SU-DHL-6 (cell line): Measurements from ENCODE around the gene OBI1.
"Not testable (repeated sequence)": the region's sequence is repeated elsewhere in the genome, so short reads cannot be mapped to it uniquely, and the experiment has no call there.

Source experiments
- H2AFZ ChIP-seq: fragments of 200-600 bp; sonication (generic); 2 replicates; pipeline ENCODE4 v1.6.1; 2014; ENCODE audit warnings: low read depth, mild to moderate bottlenecking, moderate library complexity, mixed read lengths, antibody characterized with exemption, low read length; ENCODE audit not compliant: severe bottlenecking
- H3F3A ChIP-seq: fragments of 200-600 bp; shearing (Covaris generic); 2 replicates; pipeline ENCODE4 v1.6.0; 2016; ENCODE audit warnings: antibody characterized with exemption, mild to moderate bottlenecking; ENCODE audit not compliant: insufficient read depth
- H3K27ac ChIP-seq: fragments of 200-600 bp; sonication (generic); 2 replicates; pipeline ENCODE4 v1.5.1; 2016; ENCODE audit warnings: low read depth, mild to moderate bottlenecking, low read length, moderate library complexity, mixed read lengths
- H3K27me3 ChIP-seq: fragments of 200-600 bp; sonication (generic), shearing (Covaris generic); 2 replicates; pipeline ENCODE4 v1.6.0; 2014; ENCODE audit warnings: mild to moderate bottlenecking, low read length
- H3K36me3 ChIP-seq: fragments of 200-600 bp; sonication (generic); 2 replicates; pipeline ENCODE4 v1.6.1; 2014; ENCODE audit warnings: mild to moderate bottlenecking, low read length, mixed read lengths
- H3K4me2 ChIP-seq: fragments of 300-600, 200-600 bp; shearing (Covaris generic), sonication (generic); 2 replicates; pipeline ENCODE4 v1.6.0; 2014; ENCODE audit warnings: low read length, low read depth, mild to moderate bottlenecking; ENCODE audit not compliant: poor library complexity, severe bottlenecking
- H3K4me3 ChIP-seq: fragments of 200-600 bp; sonication (generic); 2 replicates; pipeline ENCODE4 v1.5.1; 2014; ENCODE audit warnings: antibody characterized with exemption, low read length, mild to moderate bottlenecking, mixed read lengths; ENCODE audit not compliant: insufficient read depth, poor library complexity, severe bottlenecking
- H3K79me2 ChIP-seq: fragments of 200-600 bp; sonication (generic); 2 replicates; pipeline ENCODE4 v1.6.1; 2014; ENCODE audit warnings: mild to moderate bottlenecking, low read length, moderate library complexity; ENCODE audit not compliant: insufficient read depth
- H3K9ac ChIP-seq: fragments of 200-600 bp; sonication (generic); 2 replicates; pipeline ENCODE4 v1.7.0; 2014; ENCODE audit warnings: mild to moderate bottlenecking, low read length
- H3K9me2 ChIP-seq: fragments of 200-600 bp; sonication (generic); replicated peaks from 2 replicates; pipeline ENCODE4 v1.6.1; 2014; ENCODE audit warnings: low read length; ENCODE audit not compliant: insufficient read depth
- H3K9me3 ChIP-seq: fragments of 200-600 bp; sonication (generic); 2 replicates; pipeline ENCODE4 v1.6.1; 2014; ENCODE audit warnings: low read length, mixed read lengths; ENCODE audit not compliant: insufficient read depth
- H4K20me1 ChIP-seq: fragments of 200-600 bp; sonication (generic); 2 replicates; pipeline ENCODE4 v1.6.1; 2014; ENCODE audit warnings: low read depth, mild to moderate bottlenecking, antibody characterized with exemption, low read length, moderate library complexity, mixed read lengths
- EZH2phosphoT487 ChIP-seq: fragments of 200-600 bp; sonication (generic), shearing (Covaris generic); conservative IDR thresholded peaks from 2 replicates; pipeline ENCODE4 v1.6.1; 2018; ENCODE audit warnings: mild to moderate bottlenecking, antibody characterized with exemption, low read length, moderate library complexity, mixed read lengths
- TF ChIP-seq, protein P1 (sequence below): fragments of 200-600 bp; sonication (generic); IDR thresholded peaks from one replicate; pipeline ENCODE4 v1.5.1; 2017; ENCODE audit warnings: antibody characterized with exemption, mild to moderate bottlenecking, low read length, moderate library complexity; ENCODE audit not compliant: insufficient read depth, poor library complexity, severe bottlenecking

The OBI1 gene

DNA sequence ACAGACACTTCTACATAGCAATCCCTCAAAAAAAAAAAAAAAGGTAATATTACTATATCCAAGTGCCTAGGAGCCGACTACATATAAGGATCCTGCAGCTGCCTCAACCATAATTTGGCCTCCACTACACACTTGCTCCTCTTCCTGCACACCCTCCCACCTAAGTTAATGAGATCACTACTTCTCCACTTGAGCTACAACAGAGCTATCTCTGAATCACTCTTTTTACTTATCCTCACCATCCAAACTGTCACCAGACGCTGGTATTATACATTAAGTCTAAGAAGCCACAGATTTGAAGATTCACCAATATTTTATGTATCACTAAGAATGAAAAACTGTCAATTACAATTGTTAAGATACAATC, 8.3 kb downstream of the OBI1 start:
- no peaks in the 10 kb centered on the region for H3K9me2 ChIP-seq
- no peak overlapping the region for H3K4me3 ChIP-seq
- H3K4me2 ChIP-seq: no peak overlapping the region
- no peak overlapping the region for H3K27ac ChIP-seq
- peaks cover 100% of the 10 kb centered on the region for H3K79me2 ChIP-seq
- peaks cover 64% of the 10 kb centered on the region for H4K20me1 ChIP-seq
- H3F3A ChIP-seq: no peaks in the 10 kb centered on the region
- no peaks in the 10 kb centered on the region for H3K36me3 ChIP-seq
- no peaks in the 10 kb centered on the region for H3K27me3 ChIP-seq
- H2AFZ ChIP-seq: no peak overlapping the region
- H3K9ac ChIP-seq: no peak overlapping the region
- no peaks in the 10 kb centered on the region for H3K9me3 ChIP-seq
- no peak for TF ChIP-seq EZH2phosphoT487
- TF ChIP-seq, protein P1, sequence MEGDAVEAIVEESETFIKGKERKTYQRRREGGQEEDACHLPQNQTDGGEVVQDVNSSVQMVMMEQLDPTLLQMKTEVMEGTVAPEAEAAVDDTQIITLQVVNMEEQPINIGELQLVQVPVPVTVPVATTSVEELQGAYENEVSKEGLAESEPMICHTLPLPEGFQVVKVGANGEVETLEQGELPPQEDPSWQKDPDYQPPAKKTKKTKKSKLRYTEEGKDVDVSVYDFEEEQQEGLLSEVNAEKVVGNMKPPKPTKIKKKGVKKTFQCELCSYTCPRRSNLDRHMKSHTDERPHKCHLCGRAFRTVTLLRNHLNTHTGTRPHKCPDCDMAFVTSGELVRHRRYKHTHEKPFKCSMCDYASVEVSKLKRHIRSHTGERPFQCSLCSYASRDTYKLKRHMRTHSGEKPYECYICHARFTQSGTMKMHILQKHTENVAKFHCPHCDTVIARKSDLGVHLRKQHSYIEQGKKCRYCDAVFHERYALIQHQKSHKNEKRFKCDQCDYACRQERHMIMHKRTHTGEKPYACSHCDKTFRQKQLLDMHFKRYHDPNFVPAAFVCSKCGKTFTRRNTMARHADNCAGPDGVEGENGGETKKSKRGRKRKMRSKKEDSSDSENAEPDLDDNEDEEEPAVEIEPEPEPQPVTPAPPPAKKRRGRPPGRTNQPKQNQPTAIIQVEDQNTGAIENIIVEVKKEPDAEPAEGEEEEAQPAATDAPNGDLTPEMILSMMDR: no peak

DNA sequence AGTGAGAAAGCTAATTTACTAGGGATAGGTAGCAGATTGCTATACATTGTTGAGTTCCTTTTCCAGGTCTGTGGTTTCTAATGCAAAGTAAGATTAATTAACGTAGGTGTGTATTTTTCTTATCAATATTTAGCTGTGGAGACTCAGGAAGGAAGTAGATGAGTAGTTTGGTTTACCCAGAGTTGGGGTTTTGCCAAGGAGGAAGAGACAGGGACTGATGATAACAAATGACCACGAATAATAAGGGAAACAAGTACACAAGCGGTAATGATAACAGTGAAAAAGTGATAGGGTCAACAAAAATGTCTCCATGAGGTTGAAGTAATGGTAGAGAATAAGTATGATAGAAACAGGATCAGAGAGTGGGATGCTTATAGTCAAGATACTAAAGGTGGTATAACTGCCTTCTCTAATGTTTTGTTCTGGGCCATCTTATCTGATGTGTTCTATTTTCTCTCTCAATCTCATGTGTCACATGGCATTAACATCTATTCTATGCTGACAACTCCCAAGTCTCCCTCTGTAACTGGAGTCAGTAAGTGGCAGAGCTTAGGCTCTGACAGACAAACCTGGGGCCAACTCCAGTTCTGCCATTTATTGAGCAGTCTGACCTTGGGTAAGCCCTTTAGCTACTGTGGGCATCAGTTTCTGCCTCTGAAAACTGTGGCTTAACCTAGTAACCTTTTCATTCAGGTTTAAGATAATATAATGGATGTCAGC, 8.8 kb downstream of the OBI1 start:
- Histone ChIP-seq H3K9ac (no peak overlapping the region), H3K27ac (no peak overlapping the region), H3K4me2 (no peak overlapping the region), H3K9me3 (no peaks in the 10 kb centered on the region), H3K36me3 (no peaks in the 10 kb centered on the region), H4K20me1 (peaks cover 65% of the 10 kb centered on the region), H3K4me3 (no peak overlapping the region), H3K27me3 (no peaks in the 10 kb centered on the region), H3K79me2 (peaks cover 100% of the 10 kb centered on the region), H3F3A (no peaks in the 10 kb centered on the region), H2AFZ (no peak overlapping the region), H3K9me2 (no peaks in the 10 kb centered on the region)
- TF ChIP-seq, protein P1: no peak
- TF ChIP-seq EZH2phosphoT487: no peak

DNA sequence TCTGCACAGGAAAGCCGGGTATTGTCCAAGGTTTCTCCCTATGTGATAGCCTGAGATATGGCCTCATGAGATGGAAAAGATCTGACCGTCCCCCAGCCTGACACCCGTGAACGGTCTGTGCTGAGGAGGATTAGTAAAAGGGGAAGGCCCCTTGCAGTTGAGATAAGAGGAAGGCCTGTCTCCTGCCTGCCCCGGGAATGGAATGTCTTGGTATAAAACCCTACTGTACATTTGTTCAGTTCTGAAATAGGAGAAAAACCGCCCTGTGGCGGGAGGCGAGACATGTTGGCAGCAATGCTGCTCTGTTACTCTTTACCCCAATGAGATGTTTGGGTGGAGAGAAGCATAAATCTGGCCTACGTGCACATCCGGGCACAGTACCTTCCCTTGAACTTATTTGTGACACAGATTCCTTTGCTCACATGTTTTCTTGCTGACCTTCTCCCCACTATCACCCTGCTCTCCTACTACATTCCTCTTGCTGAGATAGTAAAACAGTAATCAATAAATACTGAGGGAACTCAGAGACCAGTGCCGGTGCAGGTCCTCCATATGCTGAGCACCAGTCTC, 11.8 kb downstream of the OBI1 start:
- H4K20me1 ChIP-seq: peaks cover 59% of the 10 kb centered on the region
- H3K9me2 ChIP-seq, H3K27ac ChIP-seq, H3F3A ChIP-seq, H3K36me3 ChIP-seq, H3K27me3 ChIP-seq, H3K4me2 ChIP-seq, H2AFZ ChIP-seq, H3K4me3 ChIP-seq, H3K9ac ChIP-seq, H3K9me3 ChIP-seq: not testable (repeated sequence)
- peaks cover 100% of the 10 kb centered on the region for H3K79me2 ChIP-seq

DNA sequence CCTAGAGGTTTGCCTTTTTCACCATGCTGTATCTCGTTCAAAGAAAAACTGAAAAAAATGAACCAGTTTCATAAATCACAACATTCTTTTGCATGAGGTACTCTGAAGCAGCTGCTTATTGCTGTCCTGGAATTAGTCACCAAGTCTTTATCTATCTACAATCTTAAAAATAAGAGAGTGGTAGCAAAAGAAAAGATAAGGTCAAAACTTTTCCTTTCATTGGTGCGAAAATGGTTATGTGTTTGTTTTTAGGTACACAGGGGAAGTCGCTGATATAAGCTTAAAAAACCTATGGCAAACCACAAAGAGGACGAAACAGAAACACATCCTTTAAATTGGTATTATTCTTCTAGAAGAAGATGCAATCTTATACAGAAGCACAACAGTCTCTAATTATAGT, 20.7 kb downstream of the OBI1 start:
- Histone ChIP-seq H3K4me3 (no peak overlapping the region), H3K9ac (no peak overlapping the region), H4K20me1 (peaks cover 4% of the 10 kb centered on the region; the same call in 1 of the 2 replicates), H3K27me3 (no peaks in the 10 kb centered on the region), H3K79me2 (peaks cover 39% of the 10 kb centered on the region), H3K9me3 (no peaks in the 10 kb centered on the region), H3K27ac (no peak overlapping the region), H3K4me2 (no peak overlapping the region), H3F3A (0 out of 2 replicates have a peak, but pooled peaks cover 4% of the 10 kb centered on the region), H3K36me3 (peaks cover 63% of the 10 kb centered on the region), H2AFZ (no peak overlapping the region), H3K9me2 (no peaks in the 10 kb centered on the region)
- TF ChIP-seq, protein P1: no peak
- TF ChIP-seq EZH2phosphoT487: no peak
